ENCODE data around the gene NCKAP5.

NCKAP5 gene

GRCh38 chr2:133344849-133345248 is 223.4 kb downstream of the NCKAP5 start:
- H3K4me3 ChIP-seq (ENCODE audit: low read depth in 1 of 2, low read length in 1 of 2), result no peak overlapping the region
- H3K4me1 ChIP-seq (ENCODE audit: control insufficient read depth in 1 of 2, insufficient read depth in 1 of 2, low read depth in 1 of 2, low read length in 1 of 2), result no peaks in the 10 kb centered on the region
- H3K36me3 ChIP-seq, result no peaks in the 10 kb centered on the region
- H3K9me3 ChIP-seq, result no peaks in the 10 kb centered on the region
- no peaks in the 10 kb centered on the region for H3K27me3 ChIP-seq
- TF ChIP-seq CTCF (IDR thresholded peaks at IDR 0.05), result no peak
- no peak overlapping the region for H3K27ac ChIP-seq

- no peak for TF ChIP-seq CTCF (IDR thresholded peaks at IDR 0.05)
- no peak overlapping the region for H3K4me3 ChIP-seq (ENCODE audit: low read depth in 1 of 2, low read length in 1 of 2)
- H3K27me3 ChIP-seq, result no peaks in the 10 kb centered on the region
- no peaks in the 10 kb centered on the region for H3K9me3 ChIP-seq
- no peak overlapping the region for H3K27ac ChIP-seq
- H3K4me1 ChIP-seq (ENCODE audit: control insufficient read depth in 1 of 2, insufficient read depth in 1 of 2, low read depth in 1 of 2, low read length in 1 of 2), result no peaks in the 10 kb centered on the region
- H3K36me3 ChIP-seq, result no peaks in the 10 kb centered on the region
Observed at GRCh38 chr2:133343018-133343352, 225.3 kb downstream of the NCKAP5 start.

GRCh38 chr2:133342286-133343017 is 225.8 kb downstream of the NCKAP5 start:
- no peak overlapping the region for H3K27ac ChIP-seq
- no peaks in the 10 kb centered on the region for H3K27me3 ChIP-seq
- H3K36me3 ChIP-seq, result no peaks in the 10 kb centered on the region
- H3K9me3 ChIP-seq, result no peaks in the 10 kb centered on the region
- no peak overlapping the region for H3K4me3 ChIP-seq (ENCODE audit: low read depth in 1 of 2, low read length in 1 of 2)
- no peak for TF ChIP-seq CTCF (IDR thresholded peaks at IDR 0.05)
- H3K4me1 ChIP-seq (ENCODE audit: control insufficient read depth in 1 of 2, insufficient read depth in 1 of 2, low read depth in 1 of 2, low read length in 1 of 2), result no peaks in the 10 kb centered on the region

GRCh38 chr2:133341575-133341974 is 226.7 kb downstream of the NCKAP5 start:
- Histone ChIP-seq H3K4me3 (ENCODE audit: low read depth in 1 of 2, low read length in 1 of 2) (no peak overlapping the region), H3K9me3 (no peaks in the 10 kb centered on the region), H3K27ac (no peak overlapping the region), H3K36me3 (no peaks in the 10 kb centered on the region), H3K27me3 (no peaks in the 10 kb centered on the region), H3K4me1 (ENCODE audit: control insufficient read depth in 1 of 2, insufficient read depth in 1 of 2, low read depth in 1 of 2, low read length in 1 of 2) (no peaks in the 10 kb centered on the region)
- TF ChIP-seq CTCF (IDR thresholded peaks at IDR 0.05), result no peak

GRCh38 chr2:133338224-133338623 is 230.0 kb downstream of the NCKAP5 start:
- no peaks in the 10 kb centered on the region for H3K27me3 ChIP-seq
- no peaks in the 10 kb centered on the region for H3K4me1 ChIP-seq (ENCODE audit: control insufficient read depth in 1 of 2, insufficient read depth in 1 of 2, low read depth in 1 of 2, low read length in 1 of 2)
- no peak overlapping the region for H3K27ac ChIP-seq
- no peaks in the 10 kb centered on the region for H3K36me3 ChIP-seq
- TF ChIP-seq CTCF (IDR thresholded peaks at IDR 0.05), result no peak
- H3K4me3 ChIP-seq (ENCODE audit: low read depth in 1 of 2, low read length in 1 of 2), result no peak overlapping the region
- no peaks in the 10 kb centered on the region for H3K9me3 ChIP-seq
